Measurements from ENCODE around the gene TRIM54.

The TRIM54 gene

GRCh38 chr2:27249159-27249890 is 32.9 kb upstream of the TRIM54 start:
- no peak for DNase-seq (ENCODE audit: low read depth)
- TF ChIP-seq, protein P1, sequence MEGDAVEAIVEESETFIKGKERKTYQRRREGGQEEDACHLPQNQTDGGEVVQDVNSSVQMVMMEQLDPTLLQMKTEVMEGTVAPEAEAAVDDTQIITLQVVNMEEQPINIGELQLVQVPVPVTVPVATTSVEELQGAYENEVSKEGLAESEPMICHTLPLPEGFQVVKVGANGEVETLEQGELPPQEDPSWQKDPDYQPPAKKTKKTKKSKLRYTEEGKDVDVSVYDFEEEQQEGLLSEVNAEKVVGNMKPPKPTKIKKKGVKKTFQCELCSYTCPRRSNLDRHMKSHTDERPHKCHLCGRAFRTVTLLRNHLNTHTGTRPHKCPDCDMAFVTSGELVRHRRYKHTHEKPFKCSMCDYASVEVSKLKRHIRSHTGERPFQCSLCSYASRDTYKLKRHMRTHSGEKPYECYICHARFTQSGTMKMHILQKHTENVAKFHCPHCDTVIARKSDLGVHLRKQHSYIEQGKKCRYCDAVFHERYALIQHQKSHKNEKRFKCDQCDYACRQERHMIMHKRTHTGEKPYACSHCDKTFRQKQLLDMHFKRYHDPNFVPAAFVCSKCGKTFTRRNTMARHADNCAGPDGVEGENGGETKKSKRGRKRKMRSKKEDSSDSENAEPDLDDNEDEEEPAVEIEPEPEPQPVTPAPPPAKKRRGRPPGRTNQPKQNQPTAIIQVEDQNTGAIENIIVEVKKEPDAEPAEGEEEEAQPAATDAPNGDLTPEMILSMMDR (conservative IDR thresholded peaks at IDR 0.05; ENCODE audit: low read length) = no peak
- H3K4me3 ChIP-seq (ENCODE audit: low read length) = no peak overlapping the region

DNA sequence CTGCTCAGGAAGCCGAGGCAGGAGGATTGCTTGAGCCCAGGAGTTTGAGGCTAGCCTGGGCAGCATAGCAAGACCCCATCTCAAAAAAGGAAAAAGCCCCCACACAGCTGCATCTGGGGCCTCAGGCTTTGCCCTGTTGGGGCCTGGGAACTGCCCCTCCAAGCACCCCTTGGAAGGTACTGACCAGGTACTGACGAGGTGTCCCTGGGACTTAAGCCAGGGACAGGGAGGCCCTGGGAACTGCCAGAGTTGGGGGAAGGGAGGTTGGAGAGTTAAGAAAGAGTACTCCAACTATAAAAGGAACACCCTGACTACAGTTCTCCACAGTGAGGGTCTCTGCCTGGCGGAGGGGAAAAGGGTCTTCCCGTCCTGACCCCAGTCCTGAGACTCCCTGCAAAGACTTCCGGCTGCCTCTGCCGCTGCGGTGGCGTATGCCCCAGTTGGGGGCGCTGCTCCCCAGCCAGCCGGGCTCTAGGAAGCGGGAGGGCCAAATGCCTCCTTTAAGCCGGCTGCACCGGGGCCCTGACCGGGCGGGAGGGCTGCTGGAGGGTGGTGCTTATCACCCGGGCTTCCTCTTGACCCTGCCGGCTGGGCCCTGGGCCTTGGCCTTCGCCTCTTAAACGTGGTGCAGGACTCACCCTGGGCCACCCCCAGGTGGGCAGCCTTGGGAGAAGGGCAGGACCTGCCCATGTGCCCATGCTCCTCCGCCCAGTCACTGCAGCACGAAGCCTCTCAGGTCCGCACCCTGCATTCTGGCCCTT is 32.2 kb upstream of the TRIM54 start:
- TF ChIP-seq, protein P1 (conservative IDR thresholded peaks at IDR 0.05; ENCODE audit: low read length) = peak; percentile 59
- peak; percentile 22 for DNase-seq (ENCODE audit: low read depth)
- no peak overlapping the region for H3K4me3 ChIP-seq (ENCODE audit: low read length)

DNA sequence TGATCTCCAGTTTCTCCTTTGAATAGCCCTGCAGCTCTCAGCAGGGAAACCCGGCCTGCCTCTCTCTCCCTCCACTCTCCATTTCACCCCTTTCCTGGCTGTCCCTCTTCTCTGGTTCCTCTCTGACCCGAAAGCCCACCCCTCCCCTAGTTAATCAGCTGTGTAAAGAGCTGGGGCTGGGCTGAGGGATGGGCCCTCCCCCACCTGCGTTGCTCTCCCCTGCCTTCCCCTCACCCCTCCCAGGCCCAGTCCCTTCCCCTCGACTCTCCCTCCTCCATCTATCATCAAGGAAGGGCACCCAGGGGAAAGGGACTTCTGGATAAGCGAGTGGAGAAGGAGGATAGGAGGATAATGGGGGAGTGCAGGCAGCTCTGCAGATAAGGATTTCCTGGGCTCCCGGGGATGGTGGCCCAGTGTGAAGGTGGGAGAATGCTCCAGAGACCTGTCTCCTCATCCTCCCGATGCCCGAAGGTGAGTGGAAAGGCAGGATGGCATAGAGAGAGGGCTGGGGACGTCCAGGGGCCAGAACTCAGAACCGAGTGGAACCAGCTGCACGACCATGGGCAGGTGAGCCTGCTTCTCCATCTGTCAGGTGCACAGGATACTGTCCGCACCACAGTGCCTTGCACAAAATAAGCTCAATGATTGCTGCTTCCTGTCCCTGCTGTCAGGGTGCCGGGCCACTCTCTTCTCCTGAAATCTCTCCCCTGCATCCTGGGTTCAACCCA is 31.4 kb upstream of the TRIM54 start:
- TF ChIP-seq, protein P1 (conservative IDR thresholded peaks at IDR 0.05; ENCODE audit: low read length) = no peak
- no peak overlapping the region for H3K4me3 ChIP-seq (ENCODE audit: low read length)
- DNase-seq (ENCODE audit: low read depth) = no peak

- TF ChIP-seq, protein P1 (conservative IDR thresholded peaks at IDR 0.05; ENCODE audit: low read length) = no peak
- DNase-seq (ENCODE audit: low read depth) = no peak
- no peak overlapping the region for H3K4me3 ChIP-seq (ENCODE audit: low read length)
Measured at GRCh38 chr2:27251766-27252165, 30.5 kb upstream of the TRIM54 start.

DNA sequence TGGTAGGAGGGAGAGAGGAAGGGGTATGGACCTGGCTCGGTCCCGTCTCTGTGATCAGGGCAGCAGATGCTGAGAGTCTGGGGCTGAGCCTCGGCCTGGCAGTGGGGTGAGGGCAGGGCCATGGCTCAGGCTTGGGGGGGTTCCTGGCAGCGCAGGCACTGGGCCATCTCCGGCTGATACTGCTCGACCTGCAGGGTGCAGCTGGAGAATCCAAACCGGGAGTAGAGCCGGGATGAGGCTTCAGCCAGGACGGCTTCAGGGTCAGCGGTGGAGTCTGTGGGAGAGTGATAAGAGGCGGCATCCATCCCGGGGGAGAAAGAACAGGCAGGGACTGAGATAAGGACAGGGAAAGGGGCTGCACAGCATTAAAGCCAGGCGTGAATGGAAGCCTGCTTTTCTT is 27.0 kb upstream of the TRIM54 start:
- TF ChIP-seq, protein P1 (conservative IDR thresholded peaks at IDR 0.05; ENCODE audit: low read length) = no peak
- no peak overlapping the region for H3K4me3 ChIP-seq (ENCODE audit: low read length)
- DNase-seq (ENCODE audit: low read depth) = no peak

DNA sequence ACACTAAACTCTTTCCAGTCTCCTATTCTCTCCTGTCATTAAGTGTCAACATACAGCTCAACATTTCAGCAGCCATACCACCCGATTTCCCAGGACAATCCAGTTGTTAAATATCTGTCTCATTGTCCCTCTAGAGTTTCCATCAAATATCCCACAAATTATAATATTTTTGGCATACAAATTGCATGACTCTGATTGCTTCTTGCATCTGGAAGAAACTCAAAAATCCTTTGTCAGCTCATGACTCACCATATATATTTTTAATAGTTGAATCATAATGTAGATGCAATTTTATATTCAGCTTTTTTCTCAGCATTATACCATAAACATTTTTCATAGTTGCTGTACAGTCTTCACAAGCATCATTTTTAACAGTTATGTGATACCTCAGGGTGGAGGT is 26.6 kb upstream of the TRIM54 start:
- peak; percentile 42 for DNase-seq (ENCODE audit: low read depth)
- TF ChIP-seq, protein P1 (conservative IDR thresholded peaks at IDR 0.05; ENCODE audit: low read length) = no peak
- H3K4me3 ChIP-seq (ENCODE audit: low read length) = no peak overlapping the region

Measured in AG10803 (cell line).